ENCODE data around the gene SEL1L3. TPM values are rescaled to one million over a fixed set of nuclear protein-coding genes. Genes with fewer than 3 reads are reported as not detected.

SEL1L3 gene
- total and polyA plus RNA-seq, 2 donors (not counting 3 experiments of a cell fraction or from before 2014, with no cell fraction given): 53.4 to 122 TPM

DNA sequence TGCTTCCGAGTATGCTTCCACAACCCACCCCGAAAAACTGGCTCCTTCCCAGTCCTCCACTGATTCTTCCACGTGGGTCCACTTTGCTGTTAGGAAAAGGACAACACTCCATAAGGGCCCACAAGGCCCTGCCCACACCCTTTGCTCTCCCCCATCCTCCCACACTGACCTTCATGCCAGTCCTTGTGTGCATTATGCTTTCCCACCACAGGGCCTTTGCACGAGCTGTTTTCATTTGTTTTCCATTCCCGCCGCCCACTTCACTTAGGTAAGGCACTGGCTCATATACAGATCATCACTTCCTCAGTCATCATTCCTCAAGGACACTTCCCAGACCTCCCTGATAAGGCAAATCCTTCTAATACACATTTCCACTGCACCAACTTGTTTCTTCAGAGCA is 16.8 kb upstream of the SEL1L3 start:
- Histone ChIP-seq H3K4me2 (ENCODE audit: insufficient read depth, low read length) (no peak overlapping the region), H3K79me2 (ENCODE audit: control insufficient read depth, insufficient read depth, low read length) (no peaks in the 10 kb centered on the region), H3K27ac (ENCODE audit: insufficient read depth, low read depth, low read length) (no peak overlapping the region), H3K36me3 (ENCODE audit: control insufficient read depth in 2 of 2, extremely low read depth in 1 of 2, insufficient read depth in 2 of 2, low read length in 2 of 2) (no peaks in the 10 kb centered on the region), H3K9me1 (replicated peaks; ENCODE audit: control insufficient read depth, extremely low read depth, insufficient read depth, low read length) (no peaks in the 10 kb centered on the region), H4K20me1 (replicated peaks; ENCODE audit: control insufficient read depth, extremely low read depth, insufficient read depth, low read length) (no peaks in the 10 kb centered on the region), H3K9ac (replicated peaks; ENCODE audit: extremely low read depth, insufficient read depth, low read length) (no peak overlapping the region), H3K4me3 (replicated peaks in 1 of 3; ENCODE audit: insufficient read depth in 1 of 3, low read depth in 1 of 3, low read length in 3 of 3) (no peak overlapping the region), H2AFZ (ENCODE audit: low read depth, low read length) (no peak overlapping the region), H3K4me1 (ENCODE audit: control insufficient read depth, extremely low read depth, insufficient read depth, low read length) (peaks cover 10% of the 10 kb centered on the region), H3K9me3 (replicated peaks; ENCODE audit: control insufficient read depth, insufficient read depth, low read length) (no peaks in the 10 kb centered on the region), H3K27me3 (ENCODE audit: control insufficient read depth in 2 of 2, insufficient read depth in 2 of 2, low read length in 2 of 2) (no peaks in the 10 kb centered on the region)
- dilution Hi-C loops (cut with MboI; ENCODE audit: extremely low pct_ligation_motif_present, low sequenced_read_pairs) (no loop called here), intact Hi-C loops (cut with micrococcal nuclease) (no loop called here)
- ChIA-PET CTCF (no interaction called here), POLR2A (no interaction called here)
- no TSS peak for BruUV-seq (replicated peaks)
- FAIRE-seq (no peak), DNase-seq (ENCODE audit: low read depth, low spot score) (no peak)
- TF ChIP-seq FOS (IDR thresholded peaks at IDR 0.05; ENCODE audit: borderline replicate concordance, insufficient read depth, low read length): no peak
- TF ChIP-seq EZH2 (IDR thresholded peaks at IDR 0.05; ENCODE audit: borderline replicate concordance, low read depth, low read length, severe bottlenecking): no peak
- TF ChIP-seq, protein P1, sequence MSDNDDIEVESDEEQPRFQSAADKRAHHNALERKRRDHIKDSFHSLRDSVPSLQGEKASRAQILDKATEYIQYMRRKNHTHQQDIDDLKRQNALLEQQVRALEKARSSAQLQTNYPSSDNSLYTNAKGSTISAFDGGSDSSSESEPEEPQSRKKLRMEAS (IDR thresholded peaks at IDR 0.05; ENCODE audit: insufficient read depth, insufficient read length): no peak
- no peak for TF ChIP-seq JUN (IDR thresholded peaks at IDR 0.05; ENCODE audit: borderline replicate concordance, insufficient read depth, insufficient read length, low read depth)
- no peak for TF ChIP-seq POLR2A (IDR thresholded peaks at IDR 0.05; ENCODE audit: low read depth, low read length)
- TF ChIP-seq, protein P2, sequence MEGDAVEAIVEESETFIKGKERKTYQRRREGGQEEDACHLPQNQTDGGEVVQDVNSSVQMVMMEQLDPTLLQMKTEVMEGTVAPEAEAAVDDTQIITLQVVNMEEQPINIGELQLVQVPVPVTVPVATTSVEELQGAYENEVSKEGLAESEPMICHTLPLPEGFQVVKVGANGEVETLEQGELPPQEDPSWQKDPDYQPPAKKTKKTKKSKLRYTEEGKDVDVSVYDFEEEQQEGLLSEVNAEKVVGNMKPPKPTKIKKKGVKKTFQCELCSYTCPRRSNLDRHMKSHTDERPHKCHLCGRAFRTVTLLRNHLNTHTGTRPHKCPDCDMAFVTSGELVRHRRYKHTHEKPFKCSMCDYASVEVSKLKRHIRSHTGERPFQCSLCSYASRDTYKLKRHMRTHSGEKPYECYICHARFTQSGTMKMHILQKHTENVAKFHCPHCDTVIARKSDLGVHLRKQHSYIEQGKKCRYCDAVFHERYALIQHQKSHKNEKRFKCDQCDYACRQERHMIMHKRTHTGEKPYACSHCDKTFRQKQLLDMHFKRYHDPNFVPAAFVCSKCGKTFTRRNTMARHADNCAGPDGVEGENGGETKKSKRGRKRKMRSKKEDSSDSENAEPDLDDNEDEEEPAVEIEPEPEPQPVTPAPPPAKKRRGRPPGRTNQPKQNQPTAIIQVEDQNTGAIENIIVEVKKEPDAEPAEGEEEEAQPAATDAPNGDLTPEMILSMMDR (IDR thresholded peaks at IDR 0.05; ENCODE audit: extremely low read depth in 1 of 2, insufficient read depth in 1 of 2, low read depth in 1 of 2, low read length in 2 of 2): no peak
- TF ChIP-seq POLR2AphosphoS5 (IDR thresholded peaks at IDR 0.05; ENCODE audit: insufficient read depth, low read depth, low read length): no peak
- no peak for TF ChIP-seq MYC (IDR thresholded peaks at IDR 0.05; ENCODE audit: low read depth, low read length)
- TF ChIP-seq GATA2 (IDR thresholded peaks at IDR 0.05; ENCODE audit: insufficient read depth, insufficient read length, low read depth, low read length): no peak

Data from endothelial cell of umbilical vein (primary cell).